HG03457 (cell line): ENCODE results near the gene VRK1.
A peak's percentile ranks its signal among the peaks of the same experiment; 100 is the strongest.
"Not testable (repeated sequence)": the region's sequence is repeated elsewhere in the genome, so short reads cannot be mapped to it uniquely, and the experiment has no call there.

Experiments used
- ATAC-seq: cut with Tn5 transposase; IDR thresholded peaks from one replicate; pipeline ENCODE4 v1.9.1; 2021; ENCODE audit warnings: moderate number of reproducible peaks; ENCODE audit not compliant: unreplicated experiment

The VRK1 gene

DNA sequence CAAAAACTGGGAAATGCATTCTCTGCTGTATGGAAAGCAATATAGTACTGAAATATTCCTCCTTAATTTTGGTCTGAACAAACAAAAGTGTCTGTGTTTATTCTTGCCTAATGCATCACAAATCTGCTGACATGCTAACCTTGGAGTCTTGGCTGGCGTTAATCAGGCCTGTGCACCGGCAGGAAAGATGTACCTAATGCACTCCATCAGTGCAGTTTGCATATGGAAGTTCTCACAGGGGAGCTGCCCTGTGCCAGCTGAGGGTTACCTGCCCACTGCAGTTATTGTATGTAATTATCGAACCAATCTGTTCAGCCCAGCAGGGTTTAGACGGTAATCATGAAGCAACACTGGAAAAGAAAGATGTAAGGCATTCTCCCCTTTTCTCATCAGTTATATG lies 76.9 kb downstream of the VRK1 start:
- ATAC-seq = no peak

DNA sequence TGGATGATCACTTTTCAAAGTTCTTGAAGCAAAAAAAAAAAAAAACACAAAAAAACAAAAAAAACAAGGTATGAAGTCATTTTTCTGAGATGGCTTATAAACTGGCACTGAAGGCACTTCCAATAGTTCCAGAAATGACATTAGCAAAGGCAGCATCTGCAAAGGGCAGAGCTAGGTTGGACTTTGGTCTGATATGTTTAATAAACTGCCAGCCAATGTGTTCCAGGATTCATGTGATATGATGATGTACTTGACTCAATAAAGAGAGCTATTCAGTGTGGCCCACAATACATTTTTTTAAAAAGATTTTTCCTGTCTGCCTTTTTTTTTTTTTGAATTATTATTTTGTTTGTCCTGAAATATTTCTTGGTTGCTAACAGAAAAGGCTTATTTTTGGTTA lies 79.6 kb downstream of the VRK1 start:
- no peak for ATAC-seq

DNA sequence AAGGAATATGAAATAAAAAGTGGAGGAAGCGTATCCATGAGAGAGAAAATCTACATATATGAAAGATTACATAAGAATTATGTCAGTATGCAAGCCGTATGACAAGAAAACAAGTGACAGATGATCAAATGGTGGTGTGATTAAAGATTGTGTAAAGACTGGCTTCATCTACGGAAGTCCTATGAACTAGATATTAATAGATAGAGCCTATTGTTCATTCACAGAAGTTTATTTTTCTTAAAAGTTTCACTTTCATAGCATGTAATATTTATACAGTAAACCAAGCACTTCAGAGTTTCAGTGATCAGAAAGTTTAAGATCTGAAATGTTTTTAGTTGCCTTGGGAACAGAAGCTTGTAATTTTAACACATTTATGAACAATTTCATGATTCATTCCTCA lies 84.5 kb downstream of the VRK1 start:
- ATAC-seq = peak; percentile 87

DNA sequence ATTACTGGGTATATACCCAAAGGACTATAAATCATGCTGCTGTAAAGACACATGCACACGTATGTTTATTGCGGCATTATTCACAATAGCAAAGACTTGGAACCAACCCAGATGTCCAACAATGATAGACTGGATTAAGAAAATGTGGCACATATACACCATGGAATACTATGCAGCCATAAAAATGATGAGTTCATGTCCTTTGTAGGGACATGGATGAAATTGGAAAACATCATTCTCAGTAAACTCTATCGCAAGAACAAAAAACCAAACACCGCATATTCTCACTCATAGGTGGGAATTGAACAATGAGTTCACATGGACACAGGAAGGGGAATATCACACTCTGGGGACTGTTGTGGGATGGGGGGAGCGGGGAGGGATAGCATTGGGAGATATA lies 86.8 kb downstream of the VRK1 start:
- ATAC-seq = not testable (repeated sequence)

DNA sequence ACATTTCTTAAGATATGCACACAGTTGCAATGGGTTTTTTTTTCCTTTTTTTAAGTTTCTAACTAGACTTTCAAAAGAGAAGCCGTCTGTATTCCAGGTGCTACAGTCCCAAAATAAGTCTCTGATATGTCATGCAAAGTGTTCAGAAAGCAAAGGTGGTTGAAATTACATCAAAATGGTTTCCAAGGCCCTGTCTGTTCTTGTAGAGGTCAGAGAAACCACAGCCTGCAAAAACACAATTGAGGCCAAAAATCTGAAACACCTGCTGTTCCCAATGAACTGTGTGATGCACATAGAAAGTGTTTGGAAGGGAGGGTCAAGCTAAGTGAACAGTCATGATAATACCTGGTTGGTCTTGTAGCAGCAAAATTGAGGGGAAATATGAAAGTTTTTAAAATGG lies 91.0 kb downstream of the VRK1 start:
- ATAC-seq = peak; percentile 74

DNA sequence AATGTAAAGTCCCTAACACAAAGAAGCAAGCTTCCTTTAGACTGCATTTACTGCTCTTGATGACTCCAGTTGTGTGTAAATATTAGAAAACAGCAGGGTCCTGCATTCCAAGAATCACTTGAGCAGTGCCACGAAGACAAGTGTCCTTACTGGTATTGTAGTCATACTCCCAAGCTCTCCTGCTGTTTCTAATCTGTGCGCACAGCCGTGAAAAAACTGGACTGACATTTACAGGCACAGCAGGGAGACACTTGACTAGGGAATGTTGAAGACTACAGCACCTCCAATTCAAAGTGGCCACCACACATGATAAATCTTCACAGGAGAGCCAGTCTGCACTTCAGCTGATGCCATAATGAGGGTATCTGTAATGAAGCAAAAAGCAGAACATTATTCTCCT lies 91.4 kb downstream of the VRK1 start:
- ATAC-seq = no peak

DNA sequence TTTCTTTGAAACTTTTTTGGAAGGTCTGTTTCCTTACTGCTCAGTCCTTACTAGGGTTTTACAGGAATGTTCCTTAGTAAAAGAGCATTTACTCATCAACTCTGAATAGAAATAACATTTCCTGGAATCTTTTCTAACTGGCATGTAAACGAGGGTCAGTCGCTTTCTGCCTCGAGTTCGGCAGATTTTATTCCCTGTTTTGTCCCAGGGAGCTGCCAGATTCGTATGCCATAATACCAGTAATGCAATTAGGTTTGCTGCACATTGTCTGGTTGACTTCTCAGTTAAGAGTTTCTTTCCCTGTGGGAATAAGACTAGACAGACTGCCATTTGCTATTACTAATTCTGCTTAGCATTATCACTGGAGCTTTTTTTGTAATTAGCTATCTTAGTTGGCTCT lies 91.9 kb downstream of the VRK1 start:
- no peak for ATAC-seq

DNA sequence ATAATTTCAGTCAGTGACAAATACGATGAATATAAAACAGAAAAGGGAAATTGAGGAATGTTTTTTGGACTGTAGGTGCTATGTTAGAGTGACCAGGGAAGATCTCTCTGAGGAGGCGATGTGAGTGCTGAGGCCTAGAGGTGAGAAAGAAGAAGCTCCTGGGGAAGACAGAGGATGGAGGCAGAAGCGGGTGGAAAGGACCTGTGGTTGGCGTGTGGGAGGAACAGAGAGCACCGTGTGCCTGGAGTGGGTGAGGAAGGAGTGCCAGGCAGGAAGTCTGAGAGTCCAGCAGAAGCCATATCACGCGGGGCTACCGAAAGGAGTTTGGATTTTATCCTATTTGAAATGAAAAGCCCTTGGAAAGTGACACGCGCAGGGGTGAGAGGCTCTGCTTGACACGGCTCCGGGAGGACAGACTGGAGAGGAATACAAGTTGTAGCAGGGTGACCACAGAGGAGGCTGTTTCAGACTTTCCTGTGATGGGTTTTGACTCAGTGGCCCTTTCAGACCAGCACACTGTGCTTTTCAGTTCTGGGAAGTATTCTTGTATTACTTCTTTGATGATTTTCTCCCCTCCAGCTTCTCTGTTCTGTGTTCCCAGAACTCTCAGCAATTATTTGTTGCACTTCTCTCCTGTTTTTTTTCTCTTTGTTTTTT lies 96.9 kb downstream of the VRK1 start:
- no peak for ATAC-seq

DNA sequence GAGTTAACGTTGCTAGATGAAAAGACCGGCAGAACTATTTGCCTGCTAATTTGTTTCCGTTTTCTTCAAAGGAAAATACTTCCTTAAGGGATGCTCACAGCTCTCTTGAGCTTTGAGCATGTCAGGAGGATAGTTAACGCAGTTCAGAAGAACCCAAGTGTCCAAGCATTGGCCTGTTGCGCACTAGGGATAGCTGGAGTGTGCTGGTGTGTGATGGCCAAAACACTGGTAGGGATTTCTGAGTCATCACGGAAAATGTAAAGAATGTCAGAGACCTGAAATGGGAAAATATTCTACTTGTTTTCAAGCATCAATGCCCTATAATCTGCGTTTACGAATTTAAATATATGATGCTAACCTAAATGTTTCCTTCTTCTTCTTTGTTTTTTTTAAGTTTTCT lies 97.8 kb downstream of the VRK1 start:
- ATAC-seq = no peak

DNA sequence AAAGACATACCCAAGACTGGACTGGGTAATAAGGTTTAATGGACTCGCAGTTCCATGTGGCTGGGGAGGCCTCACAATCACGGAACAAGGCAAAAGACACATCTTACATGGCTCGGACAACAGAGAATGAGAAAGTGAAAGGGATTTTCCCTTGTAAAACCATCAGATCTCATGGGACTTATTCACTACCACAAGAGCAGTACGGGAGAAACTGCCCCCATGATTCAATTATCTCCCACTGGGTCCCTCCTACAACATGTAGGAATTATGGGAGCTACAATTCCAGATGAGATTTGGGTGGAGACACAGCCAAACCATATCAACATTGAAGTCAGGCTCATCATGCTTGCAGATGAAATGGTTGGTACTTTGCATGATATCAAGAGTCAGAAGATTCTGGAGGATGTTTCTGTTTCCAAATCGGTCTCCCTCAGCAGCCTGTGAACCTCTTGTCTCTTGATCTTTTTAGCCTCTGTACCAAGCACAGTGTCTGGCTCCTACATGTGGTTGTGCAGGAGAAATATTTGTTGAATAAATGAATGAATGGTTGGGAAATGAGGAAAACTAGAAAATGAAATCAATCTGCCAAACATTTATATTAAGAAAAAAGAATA lies 98.6 kb downstream of the VRK1 start:
- ATAC-seq = peak; percentile 81

DNA sequence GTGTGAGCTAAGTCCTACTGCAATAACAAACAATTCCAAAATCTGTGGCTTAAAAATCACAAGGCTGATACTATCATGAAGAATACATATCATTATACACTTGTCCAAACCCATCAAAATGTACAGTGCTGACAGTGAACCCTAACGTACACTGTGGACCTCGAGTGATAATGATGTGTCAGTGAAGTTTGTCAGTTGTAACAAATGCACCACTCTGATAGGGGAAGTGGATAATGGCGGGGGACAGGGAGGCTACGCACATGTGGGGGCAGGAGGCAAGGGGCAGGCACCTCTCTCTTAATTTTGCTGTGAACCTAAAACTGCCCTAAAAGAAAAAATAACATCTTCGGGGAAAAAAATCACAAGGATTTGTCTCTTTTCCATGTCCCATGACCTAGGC lies 100.0 kb downstream of the VRK1 start:
- no peak for ATAC-seq

DNA sequence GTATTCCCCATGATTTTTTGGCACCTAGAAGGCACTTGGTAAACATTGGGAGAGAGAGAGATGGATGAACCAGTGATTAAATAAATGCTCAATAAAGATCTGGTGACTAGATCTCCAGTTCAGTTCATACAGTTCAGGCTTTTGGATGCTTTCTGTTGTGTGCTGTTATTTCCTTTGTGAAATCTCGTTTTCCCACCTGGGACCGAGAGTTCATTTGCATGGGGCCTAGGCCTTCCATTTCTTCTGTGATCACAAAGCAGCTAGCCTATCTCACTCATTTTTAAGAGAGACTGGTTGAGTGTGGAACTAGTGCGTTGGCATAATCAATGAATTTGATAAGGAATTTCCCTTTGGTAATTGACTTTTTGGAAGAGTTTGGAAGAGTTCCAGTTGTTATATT lies 104.0 kb downstream of the VRK1 start:
- ATAC-seq = no peak

DNA sequence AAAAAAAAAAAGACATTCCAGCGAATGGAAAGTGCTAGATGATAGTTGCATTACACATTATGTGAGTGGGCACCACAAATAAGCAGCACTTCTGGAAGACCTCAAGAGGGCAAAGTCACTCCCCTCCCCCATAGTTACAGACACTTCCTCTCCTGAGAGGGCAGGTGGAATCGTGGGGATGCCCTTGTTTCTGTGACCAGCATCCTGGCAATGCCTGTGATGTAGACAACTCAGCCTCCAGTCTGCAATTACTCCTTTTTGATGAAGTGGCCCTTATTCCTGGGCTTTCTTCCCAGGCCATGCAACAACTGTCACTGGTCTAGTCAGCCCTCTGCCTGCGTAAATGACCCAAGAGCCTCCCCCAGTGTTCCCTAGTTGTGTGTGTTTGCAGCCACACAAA lies 104.8 kb downstream of the VRK1 start:
- no peak for ATAC-seq

DNA sequence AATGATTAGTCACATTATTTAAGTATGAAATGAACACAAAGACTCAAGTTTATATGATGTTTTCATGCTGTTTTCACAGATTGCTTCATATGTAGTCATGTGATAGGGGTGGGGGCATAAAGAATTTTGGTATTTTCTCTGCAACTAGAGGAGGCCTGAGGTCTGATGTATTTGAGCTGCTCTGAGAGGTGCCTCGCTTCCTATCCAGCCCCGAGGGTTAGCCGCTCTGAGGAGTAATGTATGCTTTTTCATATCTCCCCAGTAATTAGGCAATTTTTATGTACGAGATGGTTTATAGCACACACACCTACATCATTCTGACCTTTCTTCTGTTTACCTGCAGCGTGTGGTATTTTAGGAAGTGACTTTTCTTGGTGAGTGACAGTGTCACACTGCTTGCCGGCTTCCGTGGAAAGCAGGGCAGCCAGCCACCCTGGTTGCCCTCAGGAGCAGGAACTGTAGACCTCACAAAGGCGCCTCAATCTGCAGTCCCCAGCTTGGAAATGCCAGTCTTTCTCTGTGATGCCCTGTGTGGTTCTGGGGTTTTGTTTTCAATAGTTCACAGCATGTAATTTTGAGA lies 106.4 kb downstream of the VRK1 start:
- no peak for ATAC-seq

DNA sequence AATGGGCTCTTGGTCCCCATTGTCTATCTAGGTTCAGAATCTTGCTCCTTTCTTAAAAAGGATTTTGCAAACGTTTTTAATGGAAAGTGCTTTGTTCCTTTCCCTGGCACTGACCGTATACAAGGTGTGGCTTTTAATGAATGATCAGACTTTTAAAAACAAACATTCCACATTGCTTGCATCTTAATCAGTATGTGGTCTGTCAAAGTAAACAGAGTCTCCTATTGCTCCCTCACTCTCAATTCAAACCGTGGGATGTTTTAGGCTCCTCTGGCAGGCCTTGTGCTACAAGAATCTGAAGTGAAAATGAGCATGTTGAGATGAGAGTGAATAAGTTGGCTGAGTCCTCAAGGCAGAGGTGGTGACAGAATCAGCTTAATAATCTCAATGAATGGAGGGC lies 107.0 kb downstream of the VRK1 start:
- ATAC-seq = no peak

DNA sequence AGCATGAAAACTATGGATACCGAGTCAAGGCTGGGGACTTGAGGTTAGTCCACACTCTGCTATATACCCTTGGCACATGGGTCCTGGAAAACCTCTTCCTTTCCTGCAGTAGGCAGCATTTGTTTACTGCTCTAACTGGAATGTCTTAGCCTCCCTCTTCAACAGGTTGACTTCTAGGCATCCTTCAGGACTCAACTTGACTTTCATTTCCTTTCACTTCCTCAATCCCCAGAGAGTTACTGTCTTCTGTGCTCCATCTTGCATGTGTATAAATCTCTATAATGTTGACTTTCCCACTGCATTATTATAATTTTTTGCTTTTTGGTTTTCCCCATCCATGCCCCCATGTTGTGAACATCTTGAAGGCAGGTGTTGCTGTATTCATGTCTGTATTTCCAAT lies 107.9 kb downstream of the VRK1 start:
- ATAC-seq = no peak

DNA sequence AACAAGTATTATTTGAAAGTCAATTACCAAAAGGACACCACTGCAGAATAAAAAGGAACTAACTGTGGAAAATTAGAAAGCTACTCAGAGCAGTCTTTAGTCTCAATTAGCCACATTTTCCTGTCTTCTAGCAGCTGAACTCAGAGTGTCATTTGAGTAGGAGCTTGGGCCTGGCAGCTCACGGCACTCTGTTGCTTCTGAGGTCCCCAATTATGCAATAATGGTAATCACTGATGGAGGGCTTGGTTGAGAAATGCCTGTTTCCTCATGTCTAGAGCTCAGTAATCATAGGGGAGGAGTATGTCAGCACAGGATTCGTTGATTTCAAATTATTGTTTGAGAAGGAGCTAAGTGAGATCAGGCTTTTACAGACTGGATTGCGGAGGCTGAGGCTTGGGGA lies 108.6 kb downstream of the VRK1 start:
- no peak for ATAC-seq

DNA sequence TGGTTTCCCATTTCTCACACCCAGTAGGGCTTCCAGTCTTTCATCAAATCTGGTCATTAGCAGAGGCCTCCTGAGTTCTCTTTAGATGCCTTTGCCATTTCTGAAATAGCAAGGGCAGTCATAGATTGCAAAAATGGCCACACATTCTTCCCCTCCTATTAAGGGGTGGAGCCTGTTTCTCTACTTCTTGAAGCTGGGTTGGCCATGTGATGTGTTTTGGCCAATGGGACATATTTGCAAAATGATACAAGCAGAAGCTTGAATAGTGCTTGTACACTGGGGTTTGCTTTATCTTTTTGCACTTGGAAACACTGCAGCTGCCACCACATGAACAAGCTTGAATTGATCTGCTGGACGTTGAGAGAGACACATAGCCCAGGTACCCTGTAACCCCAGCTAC lies 109.3 kb downstream of the VRK1 start:
- no peak for ATAC-seq

DNA sequence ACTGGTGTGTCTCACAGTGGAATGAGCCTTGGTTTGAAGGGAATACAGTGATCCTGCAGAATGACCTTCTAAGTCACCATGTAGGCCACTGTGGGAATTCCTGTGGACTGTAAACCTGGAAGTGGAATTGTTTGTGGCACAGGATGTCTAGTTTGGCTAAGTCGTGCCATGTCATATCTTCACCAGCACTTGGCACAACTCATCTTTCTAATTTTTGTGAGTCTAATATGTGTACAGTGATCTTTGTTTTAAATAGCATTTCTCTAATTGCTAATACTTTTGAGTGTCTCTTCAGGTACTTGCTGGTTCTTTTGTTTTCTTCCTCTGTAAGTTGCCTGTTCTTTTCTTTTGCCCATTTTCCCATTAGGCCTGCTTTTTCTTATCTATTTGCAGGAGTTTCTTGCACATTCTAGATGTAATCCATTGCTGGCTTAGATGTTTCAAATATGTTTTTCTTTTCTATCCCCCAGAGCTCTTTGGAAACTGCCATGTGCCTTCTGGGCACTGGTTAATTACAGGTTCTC lies 112.7 kb downstream of the VRK1 start:
- no peak for ATAC-seq

DNA sequence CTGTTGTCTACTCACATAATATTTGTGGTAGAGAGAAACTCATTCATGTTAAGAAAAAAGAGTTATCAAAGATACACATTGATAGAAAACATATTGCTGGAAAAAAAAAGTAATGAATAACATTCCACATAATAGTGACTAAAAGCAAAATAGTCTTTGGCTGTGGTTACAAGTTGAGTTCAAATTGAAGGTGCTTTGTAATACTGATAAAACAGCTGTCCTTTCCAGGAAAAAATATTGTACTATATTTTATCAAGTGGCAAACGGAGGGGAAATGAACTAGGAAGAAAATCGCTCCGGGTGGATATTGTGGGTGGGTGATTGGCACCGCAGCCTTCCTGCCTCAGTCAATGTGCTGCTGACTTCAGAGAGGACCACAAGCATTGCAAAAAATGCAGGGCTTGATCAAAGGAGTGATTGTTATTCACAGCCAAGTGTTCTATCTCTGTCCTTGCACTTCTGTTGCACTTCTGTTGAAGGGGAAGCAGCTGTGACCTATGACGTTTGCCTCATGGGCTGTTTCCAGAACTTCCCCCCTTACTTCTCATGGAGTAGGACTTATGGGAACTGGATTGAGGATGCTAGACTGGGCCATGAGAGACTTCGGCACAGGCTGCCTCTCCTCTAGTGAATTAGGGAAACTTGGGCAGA lies 114.4 kb downstream of the VRK1 start:
- ATAC-seq = no peak

DNA sequence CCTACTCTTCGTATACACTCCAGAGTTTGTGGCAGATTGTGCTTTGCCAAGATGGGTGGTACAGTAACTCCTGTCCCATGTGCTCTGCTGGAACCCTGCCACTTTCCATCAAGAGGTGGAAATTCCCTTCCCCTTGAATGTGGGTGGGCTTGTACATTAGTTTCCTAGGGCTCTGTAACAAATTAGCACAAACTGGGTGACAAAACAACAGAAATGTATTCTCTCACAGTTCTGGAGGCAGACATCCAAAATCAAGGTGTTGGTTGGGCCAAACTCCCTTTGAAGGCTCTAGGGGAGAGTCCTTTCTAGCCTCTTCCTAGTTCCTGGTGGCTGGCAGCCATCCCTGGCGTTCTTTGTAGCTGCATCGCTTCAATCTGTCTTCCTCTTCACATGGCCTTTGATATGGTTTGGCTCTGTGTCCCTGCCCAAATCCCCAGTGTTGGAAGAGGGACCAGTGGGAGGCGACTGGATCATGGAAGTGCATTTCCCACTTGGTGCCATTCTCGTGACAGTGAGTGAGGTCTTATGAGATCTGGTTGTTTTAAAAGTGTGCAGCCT lies 117.5 kb downstream of the VRK1 start:
- ATAC-seq = no peak

DNA sequence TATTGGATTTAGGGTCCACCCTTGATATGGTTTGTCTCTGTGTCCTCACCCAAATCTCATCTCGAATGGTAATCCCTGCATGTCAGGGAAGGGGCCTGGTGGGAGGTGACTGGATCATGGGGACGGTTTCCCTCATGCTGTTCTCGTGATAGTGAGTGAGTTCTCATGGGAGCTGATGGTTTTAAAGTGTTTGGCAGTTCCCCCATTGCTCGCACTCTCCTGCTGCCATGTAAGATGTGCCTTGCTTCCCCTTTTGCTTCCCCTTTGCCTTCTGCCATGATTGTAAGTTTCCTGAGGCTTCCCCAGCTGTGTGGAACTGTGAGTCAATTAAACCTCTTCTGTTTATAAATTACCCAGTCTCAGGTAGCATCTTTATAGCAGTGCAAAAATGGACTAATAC lies 118.3 kb downstream of the VRK1 start:
- ATAC-seq = no peak
